Keratinocyte (primary cell): ENCODE measurements around the gene PHETA1.

Experiments used
- EZH2 ChIP-seq: IDR thresholded peaks from one replicate; pipeline ENCODE4 v1.6.1; 2012; ENCODE audit warnings: inconsistent platforms, mild to moderate bottlenecking, low read length, moderate library complexity
- TF ChIP-seq, protein P1 (sequence below), 3 experiments: IDR thresholded peaks in 1 of 3; conservative IDR thresholded peaks in 1 of 3; optimal IDR thresholded peaks in 1 of 3; 2 replicates in 2 of 3; 3 replicates in 1 of 3; pipeline versions ENCODE3 to v1.5.1; 2011; ENCODE audit warnings: low read length in 3 of 3, mild to moderate bottlenecking in 3 of 3, moderate library complexity in 2 of 3, control low read depth in 1 of 3, inconsistent platforms in 1 of 3; ENCODE audit not compliant: insufficient read depth in 2 of 3; ENCODE audit errors: extremely low read depth in 1 of 3

DNA sequence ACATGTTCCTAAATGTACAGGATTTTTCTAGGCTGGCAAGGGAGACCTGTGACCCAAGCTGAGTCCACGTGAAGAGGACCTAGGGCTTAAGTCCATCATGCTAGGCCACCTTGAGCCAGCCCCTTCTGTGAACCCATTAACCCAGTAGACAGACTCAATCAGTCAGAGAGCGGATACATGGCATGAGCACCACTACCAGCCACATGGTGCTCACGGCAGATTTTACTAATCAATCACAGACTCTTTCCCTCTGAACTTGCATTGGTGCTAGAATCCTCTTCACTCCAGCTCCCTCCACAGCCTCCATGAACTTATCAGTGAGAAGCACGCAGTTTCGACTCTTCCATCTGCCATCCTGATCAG, 9.0 kb downstream of the PHETA1 start:
- TF ChIP-seq, protein P1, sequence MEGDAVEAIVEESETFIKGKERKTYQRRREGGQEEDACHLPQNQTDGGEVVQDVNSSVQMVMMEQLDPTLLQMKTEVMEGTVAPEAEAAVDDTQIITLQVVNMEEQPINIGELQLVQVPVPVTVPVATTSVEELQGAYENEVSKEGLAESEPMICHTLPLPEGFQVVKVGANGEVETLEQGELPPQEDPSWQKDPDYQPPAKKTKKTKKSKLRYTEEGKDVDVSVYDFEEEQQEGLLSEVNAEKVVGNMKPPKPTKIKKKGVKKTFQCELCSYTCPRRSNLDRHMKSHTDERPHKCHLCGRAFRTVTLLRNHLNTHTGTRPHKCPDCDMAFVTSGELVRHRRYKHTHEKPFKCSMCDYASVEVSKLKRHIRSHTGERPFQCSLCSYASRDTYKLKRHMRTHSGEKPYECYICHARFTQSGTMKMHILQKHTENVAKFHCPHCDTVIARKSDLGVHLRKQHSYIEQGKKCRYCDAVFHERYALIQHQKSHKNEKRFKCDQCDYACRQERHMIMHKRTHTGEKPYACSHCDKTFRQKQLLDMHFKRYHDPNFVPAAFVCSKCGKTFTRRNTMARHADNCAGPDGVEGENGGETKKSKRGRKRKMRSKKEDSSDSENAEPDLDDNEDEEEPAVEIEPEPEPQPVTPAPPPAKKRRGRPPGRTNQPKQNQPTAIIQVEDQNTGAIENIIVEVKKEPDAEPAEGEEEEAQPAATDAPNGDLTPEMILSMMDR (optimal IDR thresholded peaks at IDR 0.05 in 1 of 3, IDR thresholded peaks at IDR 0.05 in 1 of 3, conservative IDR thresholded peaks at IDR 0.05 in 1 of 3; ENCODE audit: extremely low read depth in 1 of 3, insufficient read depth in 2 of 3, low read length in 3 of 3), result no peak
- no peak for TF ChIP-seq EZH2
